K562 (cell line): ENCODE measurements around the gene TRAF3IP1. TPM values are rescaled to one million over a fixed set of nuclear protein-coding genes. Genes with fewer than 3 reads are reported as not detected.

Source experiments
- ATAC-seq: fragments of 200-7000 bp; cut with Tn5 transposase; 3 replicates; pipeline ENCODE4 v1.9.1; 2020; ENCODE audit warnings: moderate library complexity
- BruUV-seq: library from RNA; stranded (reverse); fragments of 400-500 nt; replicated peaks from 2 replicates; lab custom pipeline; 2021; lab: Mats Ljungman, UMichigan
- CTCF ChIA-PET: fragments of 300-600 bp; formaldehyde crosslinking; extraction: SDS; loops from one replicate; lab custom pipeline; 2021; ENCODE audit warnings: low intra/inter-chr PET ratio; lab: Yijun Ruan, JAX
- POLR2A ChIA-PET: fragments of 300-600, 350-650 bp; sonication (Branson Sonifier 250); formaldehyde crosslinking; extraction: SDS; loops from one replicate; lab custom pipeline; 2021; ENCODE audit warnings: antibody characterized with exemption, inconsistent platforms; lab: Yijun Ruan, JAX
- DNase-seq, 4 experiments: peaks; one replicate each; pipeline versions ENCODE4 v3.0.0 to v3.0.0-alpha.2; 2011 to 2018; ENCODE audit warnings: low spot score in 3 of 4, mixed read lengths in 3 of 4; ENCODE audit errors: extremely low read depth in 1 of 4
- FAIRE-seq: peaks from 2 replicates; lab custom pipeline; 2011; peaks lifted over from hg19 to GRCh38; lab: Jason Lieb, UNC
- H2AFZ ChIP-seq: 2 replicates; pipeline ENCODE4 v1.6.0; 2011; ENCODE audit warnings: low read depth, low read length, control low read depth, inconsistent platforms
- H3K27ac ChIP-seq: fragments of 200-600 bp; 3 replicates; pipeline ENCODE4 v1.8.0; 2011; ENCODE audit warnings: low read depth, mild to moderate bottlenecking, control low read depth, inconsistent platforms, low read length, moderate library complexity, mixed read lengths; ENCODE audit errors: extremely low read depth
- H3K27me3 ChIP-seq, 2 experiments: fragments of 300-600 bp in 1 of 2; 2 replicates in 1 of 2; 3 replicates in 1 of 2; pipeline versions ENCODE4 v1.6.0 to v1.8.0; 2011; ENCODE audit warnings: inconsistent platforms in 2 of 2, low read length in 2 of 2, mild to moderate bottlenecking in 1 of 2, mixed read lengths in 1 of 2, moderate library complexity in 1 of 2; ENCODE audit not compliant: control insufficient read depth in 2 of 2, insufficient read depth in 2 of 2
- H3K36me3 ChIP-seq: fragments of 300-600 bp; 3 replicates; pipeline ENCODE4 v1.8.0; 2011; ENCODE audit warnings: mild to moderate bottlenecking, low read length, inconsistent platforms; ENCODE audit not compliant: control insufficient read depth, insufficient read depth
- H3K4me1 ChIP-seq, 2 experiments: fragments of 200-600 bp in 1 of 2; replicated peaks in 1 of 2; 2 replicates in 1 of 2; 3 replicates in 1 of 2; pipeline versions ENCODE4 v1.5.1 to v1.8.0; 2011; ENCODE audit warnings: inconsistent platforms in 2 of 2, low read length in 2 of 2, mild to moderate bottlenecking in 1 of 2, mixed read lengths in 1 of 2, moderate library complexity in 1 of 2; ENCODE audit not compliant: control insufficient read depth in 2 of 2, insufficient read depth in 2 of 2
- H3K4me2 ChIP-seq: 2 replicates; pipeline ENCODE4 v1.6.1; 2011; ENCODE audit warnings: low read length, control low read depth, inconsistent platforms, mixed read lengths; ENCODE audit not compliant: insufficient read depth
- H3K4me3 ChIP-seq: fragments of 200-600 bp; sonication (generic), shearing (Covaris generic); 2 replicates; pipeline ENCODE4 v1.5.1; 2016; ENCODE audit warnings: control low read depth, inconsistent platforms
- H3K79me2 ChIP-seq: fragments of 200-600 bp; 3 replicates; pipeline ENCODE4 v1.8.0; 2011; ENCODE audit warnings: low read length, inconsistent platforms; ENCODE audit not compliant: control insufficient read depth, insufficient read depth
- H3K9ac ChIP-seq, 2 experiments: 2 replicates each; pipeline versions ENCODE4 v1.6.0 to v1.6.1; 2011; ENCODE audit warnings: low read depth in 2 of 2, low read length in 2 of 2, control low read depth in 1 of 2, inconsistent platforms in 1 of 2, mild to moderate bottlenecking in 1 of 2, mixed read lengths in 1 of 2; ENCODE audit not compliant: insufficient read depth in 1 of 2
- H3K9me1 ChIP-seq: one replicate; pipeline ENCODE4 v1.6.0; 2011; ENCODE audit warnings: inconsistent platforms, mild to moderate bottlenecking, low read length, moderate library complexity; ENCODE audit not compliant: control insufficient read depth, insufficient read depth
- H3K9me3 ChIP-seq: replicated peaks from 2 replicates; pipeline ENCODE4 v1.5.1; 2011; ENCODE audit warnings: low read depth, low read length, inconsistent platforms; ENCODE audit not compliant: control insufficient read depth, insufficient read depth
- H4K20me1 ChIP-seq: replicated peaks from 2 replicates; pipeline ENCODE4 v1.6.1; 2011; ENCODE audit warnings: low read length, inconsistent platforms, mixed read lengths; ENCODE audit not compliant: control insufficient read depth, insufficient read depth
- ARID3B ChIP-seq: fragments of 250-450 bp; sonication (Bioruptor Pico); IDR thresholded peaks from 2 replicates; pipeline ENCODE4 v1.4.0; 2020; ENCODE audit warnings: borderline replicate concordance
- DPF2 ChIP-seq: fragments of 450-650 bp; IDR thresholded peaks from 2 replicates; pipeline ENCODE4 v1.6.1; 2016
- ERF ChIP-seq: fragments of 450-650 bp; formaldehyde crosslinking; IDR thresholded peaks from 2 replicates; pipeline ENCODE4 v1.4.0; 2020; ENCODE audit warnings: mild to moderate bottlenecking, mixed read lengths
- FOXK1 ChIP-seq: sonication (generic); formaldehyde crosslinking; IDR thresholded peaks from 2 replicates; pipeline ENCODE4 v1.8.0; 2022; ENCODE audit warnings: missing genetic modification reagents, mild to moderate bottlenecking, borderline replicate concordance
- HDAC1 ChIP-seq, 2 experiments: fragments of 450-650 bp; IDR thresholded peaks; 2 replicates each; pipeline ENCODE4 v1.6.1; 2016 to 2017; ENCODE audit warnings: inconsistent platforms in 1 of 2, mild to moderate bottlenecking in 1 of 2, moderate library complexity in 1 of 2
- JUN ChIP-seq, 2 experiments: sonication (generic) in 1 of 2; formaldehyde crosslinking in 1 of 2; IDR thresholded peaks; 2 replicates each; pipeline versions ENCODE4 v1.6.1 to v1.8.0; 2012 to 2022; ENCODE audit warnings: borderline replicate concordance in 2 of 2, mild to moderate bottlenecking in 2 of 2, improper control_type of control experiment in 1 of 2, low read depth in 1 of 2, low read length in 1 of 2, missing genetic modification reagents in 1 of 2
- RHOXF2B ChIP-seq: fragments of 250-450 bp; sonication (Bioruptor Pico); conservative IDR thresholded peaks from 2 replicates; pipeline ENCODE4 v1.5.1; 2021
- SIX5 ChIP-seq, 2 experiments: IDR thresholded peaks; 2 replicates each; pipeline ENCODE4 v1.6.1; 2011; ENCODE audit warnings: low read length in 2 of 2, borderline replicate concordance in 1 of 2, low read depth in 1 of 2, mild to moderate bottlenecking in 1 of 2, moderate library complexity in 1 of 2; ENCODE audit not compliant: insufficient read depth in 1 of 2
- SNIP1 ChIP-seq: fragments of 450-650 bp; IDR thresholded peaks from 2 replicates; pipeline ENCODE4 v1.7.1; 2017; ENCODE audit warnings: low read depth, mild to moderate bottlenecking
- TCF7 ChIP-seq: sonication (generic); IDR thresholded peaks from 2 replicates; pipeline ENCODE4 v1.6.1; 2016; ENCODE audit warnings: antibody characterized with exemption, borderline replicate concordance
- TEAD2 ChIP-seq: fragments of 450-650 bp; IDR thresholded peaks from 2 replicates; pipeline ENCODE4 v1.6.1; 2016; ENCODE audit warnings: missing genetic modification characterization, control low read depth, missing compliant biosample characterization
- ZNF143 ChIP-seq: sonication (generic); formaldehyde crosslinking; IDR thresholded peaks from 2 replicates; pipeline ENCODE4 v1.9.0; 2022; ENCODE audit warnings: mild to moderate bottlenecking, missing genetic modification reagents
- WGBS: fragments of 100-300 bp; shearing (Covaris generic); methylation state at CpG from one replicate; pipeline ENCODE4 v1.1.6; 2016; ENCODE audit warnings: low coverage, mixed read lengths; ENCODE audit not compliant: insufficient coverage; ENCODE audit errors: missing lambda C conversion rate; 5-methylcytosine and 5-hydroxymethylcytosine counted together
- in situ Hi-C: fragments of 300-500 bp; cut with MboI; formaldehyde crosslinking; loops from 4 replicates; pipeline ENCODE4 v1.15.0; 2018; ENCODE audit warnings: inconsistent platforms, mixed read lengths
- intact Hi-C: fragments of 100-400 bp; cut with micrococcal nuclease; formaldehyde crosslinking; loops from 2 replicates; pipeline ENCODE4 v1.14.2; 2022
- polyA plus RNA-seq, 8 experiments: library from polyadenylated mRNA; depleted of rRNA in 4 of 8; stranded (reverse) in 5 of 8; unstranded in 3 of 8; fragments of >200 nt; fragmentation: Nextera tagmentation in 2 of 8; fragmentation: Illumina TruSeq in 1 of 8; extraction: Ambion mirVana in 2 of 8; extraction: Trizol in 1 of 8; gene quantifications; 2 replicates each; pipeline versions ENCODE4 v1.2.1 to v1.2.3, GENCODE V29; 2011 to 2014; ENCODE audit warnings: inconsistent platforms in 1 of 8, missing spikeins in 1 of 8
- total RNA-seq, 7 experiments: library from RNA; depleted of rRNA in 6 of 7; stranded (reverse); fragments of >200 nt in 6 of 7; fragmentation: Illumina TruSeq in 2 of 7; extraction: Trizol in 2 of 7; gene quantifications; 2 replicates each; pipeline versions ENCODE4 v1.2.1 to v1.2.3, GENCODE V29; 2011 to 2021; ENCODE audit warnings: low replicate concordance in 1 of 7
- TF ChIP-seq, protein P1 (sequence below): sonication (generic); formaldehyde crosslinking; IDR thresholded peaks from 2 replicates; pipeline ENCODE4 v1.4.0; 2020; ENCODE audit warnings: mild to moderate bottlenecking, missing genetic modification reagents

Gene TRAF3IP1
- total and polyA plus RNA-seq, 9 of the 15 experiments (the other 6 are each of a cell fraction or from before 2014, with no cell fraction given): 1.3 to 7.4 (median 3.4) TPM

DNA sequence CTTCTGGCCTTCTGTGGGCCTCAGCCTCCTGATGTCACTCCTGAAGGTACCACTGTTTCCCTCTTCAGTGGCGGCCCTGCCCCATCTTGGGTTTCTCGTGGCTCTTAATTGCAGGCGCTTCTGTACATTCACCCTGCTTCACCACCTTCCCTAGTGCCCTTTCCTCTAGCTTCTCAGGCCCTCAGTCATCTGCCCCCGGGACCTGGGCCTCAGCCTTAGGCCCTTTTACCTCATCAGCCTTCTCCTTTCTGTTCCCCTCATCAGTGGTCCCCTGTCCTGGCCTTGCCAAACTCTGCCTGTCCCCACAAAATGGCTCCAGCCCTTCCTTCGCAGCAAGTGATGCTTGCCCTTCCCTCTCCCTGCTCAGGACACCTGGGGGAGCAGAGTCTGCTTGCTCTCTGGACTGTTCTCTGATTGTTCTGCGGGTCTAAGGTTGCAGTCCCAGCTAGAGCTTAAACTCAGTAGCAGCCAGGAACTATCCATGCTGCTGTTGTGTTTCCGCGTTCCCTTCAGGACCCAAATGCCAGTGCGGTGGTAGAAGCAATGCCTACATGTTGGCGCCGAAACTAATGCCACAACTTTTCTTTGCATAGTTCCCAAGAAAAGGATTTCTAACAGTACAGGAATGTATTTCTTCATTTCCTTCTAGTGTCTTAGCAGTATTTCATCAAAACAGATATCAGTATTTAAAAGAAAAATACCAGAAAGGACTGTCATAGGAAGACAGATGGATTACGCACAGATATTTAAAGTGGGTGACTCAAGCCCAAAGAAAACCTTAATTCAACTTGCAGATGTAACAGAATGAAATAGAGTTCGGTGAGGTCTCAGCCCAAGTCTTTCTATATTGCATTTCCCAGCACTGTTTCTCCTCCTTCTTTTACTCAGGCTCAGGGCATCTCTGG lies 113.9 kb downstream of the TRAF3IP1 start (continued):
- TF ChIP-seq, protein P1, sequence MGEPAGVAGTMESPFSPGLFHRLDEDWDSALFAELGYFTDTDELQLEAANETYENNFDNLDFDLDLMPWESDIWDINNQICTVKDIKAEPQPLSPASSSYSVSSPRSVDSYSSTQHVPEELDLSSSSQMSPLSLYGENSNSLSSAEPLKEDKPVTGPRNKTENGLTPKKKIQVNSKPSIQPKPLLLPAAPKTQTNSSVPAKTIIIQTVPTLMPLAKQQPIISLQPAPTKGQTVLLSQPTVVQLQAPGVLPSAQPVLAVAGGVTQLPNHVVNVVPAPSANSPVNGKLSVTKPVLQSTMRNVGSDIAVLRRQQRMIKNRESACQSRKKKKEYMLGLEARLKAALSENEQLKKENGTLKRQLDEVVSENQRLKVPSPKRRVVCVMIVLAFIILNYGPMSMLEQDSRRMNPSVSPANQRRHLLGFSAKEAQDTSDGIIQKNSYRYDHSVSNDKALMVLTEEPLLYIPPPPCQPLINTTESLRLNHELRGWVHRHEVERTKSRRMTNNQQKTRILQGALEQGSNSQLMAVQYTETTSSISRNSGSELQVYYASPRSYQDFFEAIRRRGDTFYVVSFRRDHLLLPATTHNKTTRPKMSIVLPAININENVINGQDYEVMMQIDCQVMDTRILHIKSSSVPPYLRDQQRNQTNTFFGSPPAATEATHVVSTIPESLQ (CRISPR knock-in tag): no peak
- no peak for TF ChIP-seq DPF2
- TF ChIP-seq, all 486 proteins: peak for 0

DNA sequence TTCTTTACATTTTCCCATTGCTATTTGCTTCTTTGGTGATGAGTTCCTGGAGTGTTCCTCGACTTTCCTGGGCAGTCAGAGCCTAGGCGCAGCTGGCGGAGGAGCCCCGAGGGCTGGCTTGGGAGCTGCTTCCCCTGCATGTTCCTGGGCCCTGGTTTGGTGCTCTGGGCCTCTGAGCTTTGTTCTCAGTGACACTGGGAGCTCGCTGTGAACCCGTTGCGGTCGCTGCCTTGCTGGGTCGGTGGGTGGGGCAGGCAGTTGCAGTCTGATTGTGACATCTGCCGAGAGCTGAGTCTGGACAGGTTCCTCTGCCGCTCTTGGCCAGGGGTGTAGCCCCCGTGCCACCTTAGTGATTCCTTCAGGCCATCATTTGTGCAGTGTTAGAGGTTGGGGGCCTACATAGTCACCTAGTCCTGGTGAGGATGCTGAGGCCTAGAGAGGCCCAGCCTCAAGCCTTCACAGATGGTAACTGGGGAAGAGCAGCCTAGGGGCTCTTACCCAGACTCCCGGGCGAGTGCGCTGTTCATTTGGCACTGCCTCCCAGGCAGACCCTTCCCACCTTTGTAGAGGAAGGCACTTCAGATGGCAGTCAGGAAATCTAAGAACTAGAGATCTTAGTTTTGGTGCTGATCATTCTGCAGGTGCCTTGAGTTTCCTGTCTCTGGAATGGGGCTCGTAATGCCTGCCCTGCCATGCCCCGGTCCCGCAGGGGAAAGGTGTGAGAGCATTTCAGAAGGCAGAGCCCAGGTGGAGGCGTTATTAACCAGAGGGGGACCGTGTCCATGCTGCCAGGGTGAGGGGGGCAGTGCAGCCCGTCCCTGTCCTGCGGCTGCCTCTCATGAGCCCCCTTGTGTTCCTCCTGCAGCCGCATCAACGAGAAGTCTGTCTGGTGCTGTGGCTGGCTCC lies 114.8 kb downstream of the TRAF3IP1 start:
- H4K20me1 ChIP-seq: no peaks in the 10 kb centered on the region; the same call in 1 of the 2 replicates
- intact Hi-C loops (no loop called here), in situ Hi-C loops (no loop called here)
- H3K9me1 ChIP-seq: no peaks in the 10 kb centered on the region
- no peak overlapping the region for H3K27ac ChIP-seq
- no TSS peak for BruUV-seq
- peaks cover 86% of the 10 kb centered on the region for H3K36me3 ChIP-seq
- no peak overlapping the region for H3K4me3 ChIP-seq
- H3K79me2 ChIP-seq: peaks cover 89% of the 10 kb centered on the region
- no peaks in the 10 kb centered on the region for H3K27me3 ChIP-seq
- FAIRE-seq: no peak
- no peaks in the 10 kb centered on the region for H3K9me3 ChIP-seq
- WGBS: 87% methylated on average over 20 of the region's 24 CpGs
- peaks cover 3 to 11% of the 10 kb centered on the region in 2 experiments; a peak in 4 of 5 replicates for H3K4me1 ChIP-seq
- H3K9ac ChIP-seq: no peak overlapping the region
- ChIA-PET POLR2A (interaction anchor here (0.6 to 1.3 kb wide), 2 partner anchors 8 to 15 kb away, joined by 3 read pairs; no protein-coding TSS in a partner anchor), CTCF (no interaction called here)
- DNase-seq: no peak
- no peak overlapping the region for H3K4me2 ChIP-seq
- H2AFZ ChIP-seq: no peak overlapping the region
- no peak for ATAC-seq
- no peak for TF ChIP-seq ERF (CRISPR knock-in tag)
- TF ChIP-seq TCF7: no peak
- no peak for TF ChIP-seq SIX5 (IDR thresholded peaks at IDR 0.05; ENCODE audit: borderline replicate concordance in 1 of 2, insufficient read depth in 1 of 2, low read depth in 1 of 2, low read length in 2 of 2)
- no peak for TF ChIP-seq SNIP1
- TF ChIP-seq HDAC1 (IDR thresholded peaks at IDR 0.05): no peak
- TF ChIP-seq ARID3B (CRISPR knock-in tag): no peak
- no peak for TF ChIP-seq TEAD2 (tag)
- TF ChIP-seq RHOXF2B (CRISPR knock-in tag): no peak
- no peak for TF ChIP-seq ZNF143 (CRISPR knock-in tag)
- TF ChIP-seq FOXK1: no peak
- TF ChIP-seq JUN (IDR thresholded peaks at IDR 0.05; ENCODE audit: borderline replicate concordance, low read depth, low read length): no peak
- TF ChIP-seq JUN (CRISPR knock-in tag; IDR thresholded peaks at IDR 0.05; ENCODE audit: borderline replicate concordance): no peak
